A673 (cell line): ENCODE data around the gene AKR1C4.

Source experiments
- CTCF ChIP-seq: fragments of 300-800, 200-600 bp; sonication (generic); conservative IDR thresholded peaks from 2 replicates; pipeline ENCODE4 v1.5.1; 2017; ENCODE audit warnings: low read depth, mild to moderate bottlenecking, antibody characterized with exemption, low read length, moderate library complexity, mixed read lengths
- EZH2 ChIP-seq: fragments of 200-600 bp; sonication (generic); IDR thresholded peaks from 2 replicates; pipeline ENCODE4 v1.6.1; 2017; ENCODE audit warnings: borderline replicate concordance, low read depth, mild to moderate bottlenecking, mixed read lengths, antibody characterized with exemption, low read length; ENCODE audit not compliant: poor library complexity, severe bottlenecking

DNA sequence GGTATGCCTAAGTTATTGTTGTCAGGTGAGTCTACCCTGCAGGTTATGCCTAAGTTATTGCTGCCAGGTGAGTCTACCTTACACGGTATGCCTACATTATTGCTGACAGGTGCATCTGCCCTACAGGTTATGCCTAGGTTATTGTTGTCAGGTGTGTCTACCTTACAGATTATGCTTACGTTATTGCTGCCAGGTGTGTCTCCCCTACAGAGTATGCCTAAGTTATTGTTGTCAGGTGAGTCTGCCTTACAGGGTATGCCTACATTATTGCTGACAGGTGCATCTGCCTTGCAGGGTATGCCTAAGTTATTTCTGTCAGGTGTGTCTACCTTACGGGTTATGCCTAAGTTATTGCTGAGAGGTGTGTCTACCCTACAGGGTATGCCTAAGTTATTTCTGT is 64.2 kb downstream of the AKR1C4 start:
- no peak for TF ChIP-seq CTCF
- no peak for TF ChIP-seq EZH2
